Liver (tissue), 9 donors: ENCODE measurements around the gene ATP13A1. TPM values are rescaled to one million over a fixed set of nuclear protein-coding genes. Genes with fewer than 3 reads are reported as not detected.
A peak's percentile ranks its signal among the peaks of the same experiment; 100 is the strongest.

Experiments used
- DNase-seq: peaks from one replicate; pipeline ENCODE4 v3.0.0-alpha.2; 2017; ENCODE audit warnings: low spot score
- H3K27ac ChIP-seq, 2 donors: one replicate each; pipeline ENCODE4 v1.7.0; 2013; ENCODE audit warnings: inconsistent platforms in 2 of 2, low read length in 2 of 2, control low read depth in 1 of 2, low read depth in 1 of 2, mild to moderate bottlenecking in 1 of 2
- H3K27me3 ChIP-seq, 4 donors: one replicate each; pipeline versions ENCODE4 v1.6.1 to v1.7.0; 2013; ENCODE audit warnings: low read length in 3 of 4, inconsistent platforms in 1 of 4, mild to moderate bottlenecking in 1 of 4, moderate library complexity in 1 of 4; ENCODE audit not compliant: control insufficient read depth in 4 of 4, insufficient read depth in 4 of 4
- H3K36me3 ChIP-seq, 4 donors: one replicate each; pipeline versions ENCODE4 v1.6.1 to v1.7.0; 2013; ENCODE audit warnings: low read length in 3 of 4, mild to moderate bottlenecking in 3 of 4, low read depth in 1 of 4, moderate library complexity in 1 of 4; ENCODE audit not compliant: control insufficient read depth in 4 of 4, insufficient read depth in 3 of 4
- H3K4me1 ChIP-seq, 4 donors: one replicate each; pipeline versions ENCODE4 v1.6.1 to v1.7.0; 2013; ENCODE audit warnings: low read length in 3 of 4, mild to moderate bottlenecking in 3 of 4, moderate library complexity in 1 of 4; ENCODE audit not compliant: control insufficient read depth in 4 of 4, insufficient read depth in 4 of 4
- H3K4me3 ChIP-seq, 3 donors: one replicate each; pipeline versions ENCODE4 v1.6.1 to v1.7.0; 2013; ENCODE audit warnings: low read length in 3 of 3, control low read depth in 1 of 3, low read depth in 1 of 3, mild to moderate bottlenecking in 1 of 3
- H3K9ac ChIP-seq, 2 donors: one replicate each; pipeline ENCODE4 v1.7.0; 2013; ENCODE audit warnings: low read length in 2 of 2, mild to moderate bottlenecking in 2 of 2, moderate library complexity in 2 of 2, control low read depth in 1 of 2, low read depth in 1 of 2
- H3K9me3 ChIP-seq, 4 donors: one replicate each; pipeline versions ENCODE4 v1.6.1 to v1.7.0; 2013; ENCODE audit warnings: low read length in 3 of 4; ENCODE audit not compliant: control insufficient read depth in 4 of 4
- EGR1 ChIP-seq, 2 donors: IDR thresholded peaks; 2 replicates each; pipeline ENCODE4 v1.6.1; 2016 to 2018; ENCODE audit warnings: antibody characterized with exemption in 2 of 2, low read depth in 2 of 2
- FOXA1 ChIP-seq: IDR thresholded peaks from 2 replicates; pipeline ENCODE4 v1.6.1; 2016; ENCODE audit warnings: antibody characterized with exemption
- FOXA2 ChIP-seq: IDR thresholded peaks from 2 replicates; pipeline ENCODE4 v1.6.1; 2016; ENCODE audit warnings: antibody characterized with exemption
- GABPA ChIP-seq, 2 donors: IDR thresholded peaks in 1 of 2; conservative IDR thresholded peaks in 1 of 2; 2 replicates each; pipeline ENCODE4 v1.6.1; 2016; ENCODE audit warnings: antibody characterized with exemption in 2 of 2, mild to moderate bottlenecking in 1 of 2, moderate library complexity in 1 of 2
- JUND ChIP-seq, 2 donors: IDR thresholded peaks; 2 replicates each; pipeline ENCODE4 v1.6.1; 2016; ENCODE audit warnings: antibody characterized with exemption in 2 of 2
- MAX ChIP-seq: IDR thresholded peaks from 2 replicates; pipeline ENCODE4 v1.6.1; 2016; ENCODE audit warnings: antibody characterized with exemption
- REST ChIP-seq: IDR thresholded peaks from 2 replicates; pipeline ENCODE4 v1.6.1; 2016; ENCODE audit warnings: antibody characterized with exemption, mild to moderate bottlenecking
- RXRA ChIP-seq, 2 donors: IDR thresholded peaks; 2 replicates each; pipeline ENCODE4 v1.6.1; 2017 to 2018; ENCODE audit warnings: antibody characterized with exemption in 2 of 2, mild to moderate bottlenecking in 1 of 2
- TAF1 ChIP-seq: conservative IDR thresholded peaks from 2 replicates; pipeline ENCODE4 v1.6.1; 2016; ENCODE audit warnings: antibody characterized with exemption, mild to moderate bottlenecking
- WGBS: extraction: QIAGEN DNeasy Blood & Tissue Kit; methylation state at CpG from one replicate; pipeline ENCODE4 v1.1.7; 2013; 5-methylcytosine and 5-hydroxymethylcytosine counted together
- polyA plus RNA-seq, 2 donors: library from polyadenylated mRNA; stranded (reverse) in 1 of 2; unstranded in 1 of 2; fragments of 200-250 nt in 1 of 2; fragments of >200 nt in 1 of 2; fragmentation: Nextera tagmentation in 1 of 2; extraction: Ambion mirVana in 1 of 2; gene quantifications; one replicate each; pipeline versions ENCODE4 v1.2.1 to v1.2.3, GENCODE V29; 2013 to 2015
- total RNA-seq, 2 donors: library from RNA; depleted of rRNA; stranded (reverse); fragments of >200 nt; gene quantifications; one replicate each; pipeline ENCODE4 v1.2.3, GENCODE V29; 2014
- TF ChIP-seq, protein P1 (sequence below): IDR thresholded peaks from 2 replicates; pipeline ENCODE4 v1.6.1; 2016; ENCODE audit warnings: antibody characterized with exemption
- TF ChIP-seq, protein P2 (sequence below): fragments of 150-350 bp; IDR thresholded peaks from 2 replicates; pipeline ENCODE4 v1.5.1; 2017; ENCODE audit warnings: improper control_type of control experiment, low read depth, low read length; ENCODE audit not compliant: missing input control
- donor health status: healthy.
- donor health status: healthy.
- donor health status: healthy.
- donor health status: healthy.
- donor health status: healthy.

The ATP13A1 gene
- total and polyA plus RNA-seq, 4 donors, result 15.1 to 36.5 (median 20.5) TPM

- TF ChIP-seq TAF1 (no peak), FOXA1 (no peak), GABPA (IDR thresholded peaks at IDR 0.05 in 1 of 2, conservative IDR thresholded peaks at IDR 0.05 in 1 of 2) (no peak), RXRA (IDR thresholded peaks at IDR 0.05) (no peak), MAX (no peak), JUND (IDR thresholded peaks at IDR 0.05) (no peak), FOXA2 (no peak)
- TF ChIP-seq, protein P1, sequence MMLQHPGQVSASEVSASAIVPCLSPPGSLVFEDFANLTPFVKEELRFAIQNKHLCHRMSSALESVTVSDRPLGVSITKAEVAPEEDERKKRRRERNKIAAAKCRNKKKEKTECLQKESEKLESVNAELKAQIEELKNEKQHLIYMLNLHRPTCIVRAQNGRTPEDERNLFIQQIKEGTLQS, result no peak
- TF ChIP-seq, protein P2, sequence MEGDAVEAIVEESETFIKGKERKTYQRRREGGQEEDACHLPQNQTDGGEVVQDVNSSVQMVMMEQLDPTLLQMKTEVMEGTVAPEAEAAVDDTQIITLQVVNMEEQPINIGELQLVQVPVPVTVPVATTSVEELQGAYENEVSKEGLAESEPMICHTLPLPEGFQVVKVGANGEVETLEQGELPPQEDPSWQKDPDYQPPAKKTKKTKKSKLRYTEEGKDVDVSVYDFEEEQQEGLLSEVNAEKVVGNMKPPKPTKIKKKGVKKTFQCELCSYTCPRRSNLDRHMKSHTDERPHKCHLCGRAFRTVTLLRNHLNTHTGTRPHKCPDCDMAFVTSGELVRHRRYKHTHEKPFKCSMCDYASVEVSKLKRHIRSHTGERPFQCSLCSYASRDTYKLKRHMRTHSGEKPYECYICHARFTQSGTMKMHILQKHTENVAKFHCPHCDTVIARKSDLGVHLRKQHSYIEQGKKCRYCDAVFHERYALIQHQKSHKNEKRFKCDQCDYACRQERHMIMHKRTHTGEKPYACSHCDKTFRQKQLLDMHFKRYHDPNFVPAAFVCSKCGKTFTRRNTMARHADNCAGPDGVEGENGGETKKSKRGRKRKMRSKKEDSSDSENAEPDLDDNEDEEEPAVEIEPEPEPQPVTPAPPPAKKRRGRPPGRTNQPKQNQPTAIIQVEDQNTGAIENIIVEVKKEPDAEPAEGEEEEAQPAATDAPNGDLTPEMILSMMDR, result no peak
- peaks cover 0 to 15% (median 9%) of the 10 kb centered on the region in 4 donors for H3K36me3 ChIP-seq
- H3K4me1 ChIP-seq, result no peaks in the 10 kb centered on the region
- no peak overlapping the region for H3K27ac ChIP-seq
- WGBS, result 96% methylated on average over 10 of the region's 10 CpGs
- no peaks in the 10 kb centered on the region for H3K27me3 ChIP-seq
- no peak overlapping the region for H3K9ac ChIP-seq
- peak overlapping the region in 2 of 3 donors; percentile 16 to 24 for H3K4me3 ChIP-seq
- H3K9me3 ChIP-seq, result peaks cover 53 to 80% (median 64%) of the 10 kb centered on the region in 4 donors
- DNase-seq, result no peak
These were observed 48.7 kb upstream of the ATP13A1 start for GRCh38 chr19:19711934-19712828.

DNA sequence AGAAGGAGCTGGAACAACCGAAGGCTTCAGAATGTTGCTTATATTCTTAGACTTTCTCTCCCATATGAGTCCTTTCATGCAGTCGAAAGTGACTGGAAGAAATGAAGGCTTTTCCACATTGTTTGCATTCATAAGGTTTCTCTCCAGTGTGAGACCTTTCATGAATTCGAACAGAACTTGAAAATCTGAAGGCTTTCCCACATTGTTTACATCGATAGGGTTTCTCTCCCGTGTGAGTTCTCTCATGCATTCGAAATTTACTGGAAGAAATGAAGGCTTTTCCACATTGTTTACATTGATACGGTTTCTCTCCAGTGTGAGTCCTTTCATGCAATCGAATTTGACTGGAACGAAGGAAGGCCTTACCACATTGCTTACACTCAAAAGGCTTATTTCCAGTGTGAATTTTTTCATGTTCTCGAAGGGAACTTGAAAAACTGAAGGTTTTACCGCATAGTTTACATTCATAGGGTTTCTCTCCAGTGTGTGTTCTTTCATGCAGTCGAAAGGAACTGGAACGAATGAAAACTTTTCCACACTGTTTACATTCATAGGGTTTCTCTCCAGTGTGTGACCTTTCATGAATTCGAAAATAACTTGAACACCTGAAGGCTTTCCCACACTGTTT lies 47.9 kb upstream of the ATP13A1 start:
- TF ChIP-seq GABPA (IDR thresholded peaks at IDR 0.05 in 1 of 2, conservative IDR thresholded peaks at IDR 0.05 in 1 of 2) (no peak), REST (no peak), JUND (IDR thresholded peaks at IDR 0.05) (no peak), EGR1 (IDR thresholded peaks at IDR 0.05; ENCODE audit: low read depth in 2 of 2) (no peak), RXRA (IDR thresholded peaks at IDR 0.05) (no peak)
- TF ChIP-seq, protein P1, result no peak
- Histone ChIP-seq H3K9ac (no peak overlapping the region), H3K9me3 (peaks cover 52 to 79% (median 62%) of the 10 kb centered on the region in 4 donors), H3K27ac (no peak overlapping the region), H3K36me3 (peaks cover 0 to 15% (median 9%) of the 10 kb centered on the region in 4 donors), H3K27me3 (no peaks in the 10 kb centered on the region), H3K4me1 (no peaks in the 10 kb centered on the region), H3K4me3 (peak overlapping the region in 2 of 3 donors; percentile 38 to 53)
- 96% methylated on average over 14 of the region's 14 CpGs for WGBS
- DNase-seq, result no peak
